ENCODE measurements around the gene JPH3.

JPH3 gene

GRCh38 chr16:87602001-87602775 lies at the start of gene JPH3:
JPH3 (plus strand) TSS chr16:87602508; CDS start chr16:87603147, 639 bp downstream.
- no peak for DNase-seq

GRCh38 chr16:87552772-87553573 lies 49.3 kb upstream of the JPH3 start:
- no peak for DNase-seq

GRCh38 chr16:87554754-87555427 lies 47.4 kb upstream of the JPH3 start:
- DNase-seq, result no peak

- no peak for DNase-seq
Measured at GRCh38 chr16:87555647-87556046, 46.7 kb upstream of the JPH3 start.

- no peak for DNase-seq
Measured at GRCh38 chr16:87556941-87557459, 45.3 kb upstream of the JPH3 start.

- no peak for DNase-seq
Measured at GRCh38 chr16:87558682-87559081, 43.6 kb upstream of the JPH3 start.

GRCh38 chr16:87559945-87560344 lies 42.4 kb upstream of the JPH3 start:
- no peak for DNase-seq

GRCh38 chr16:87560428-87561199 lies 41.7 kb upstream of the JPH3 start:
- DNase-seq, result no peak

GRCh38 chr16:87561200-87562105 lies 40.9 kb upstream of the JPH3 start:
- no peak for DNase-seq

- no peak for DNase-seq
Measured at GRCh38 chr16:87562201-87562600, 40.1 kb upstream of the JPH3 start.

- no peak for DNase-seq
Measured at GRCh38 chr16:87563022-87563421, 39.3 kb upstream of the JPH3 start.

GRCh38 chr16:87563714-87564523 lies 38.4 kb upstream of the JPH3 start:
- DNase-seq, result no peak

- no peak for DNase-seq
Measured at GRCh38 chr16:87564524-87564778, 37.9 kb upstream of the JPH3 start.

- DNase-seq, result no peak
Measured at GRCh38 chr16:87569601-87570571, 32.4 kb upstream of the JPH3 start.

GRCh38 chr16:87570572-87570937 lies 31.8 kb upstream of the JPH3 start:
- no peak for DNase-seq

- DNase-seq, result peak; percentile 7
Measured at GRCh38 chr16:87570938-87571867, 31.1 kb upstream of the JPH3 start.

- no peak for DNase-seq
Measured at GRCh38 chr16:87571868-87572244, 30.5 kb upstream of the JPH3 start.

- no peak for DNase-seq
Measured at GRCh38 chr16:87572959-87573358, 29.3 kb upstream of the JPH3 start.
